ENCODE measurements around the gene ADD2.

Gene ADD2

DNA sequence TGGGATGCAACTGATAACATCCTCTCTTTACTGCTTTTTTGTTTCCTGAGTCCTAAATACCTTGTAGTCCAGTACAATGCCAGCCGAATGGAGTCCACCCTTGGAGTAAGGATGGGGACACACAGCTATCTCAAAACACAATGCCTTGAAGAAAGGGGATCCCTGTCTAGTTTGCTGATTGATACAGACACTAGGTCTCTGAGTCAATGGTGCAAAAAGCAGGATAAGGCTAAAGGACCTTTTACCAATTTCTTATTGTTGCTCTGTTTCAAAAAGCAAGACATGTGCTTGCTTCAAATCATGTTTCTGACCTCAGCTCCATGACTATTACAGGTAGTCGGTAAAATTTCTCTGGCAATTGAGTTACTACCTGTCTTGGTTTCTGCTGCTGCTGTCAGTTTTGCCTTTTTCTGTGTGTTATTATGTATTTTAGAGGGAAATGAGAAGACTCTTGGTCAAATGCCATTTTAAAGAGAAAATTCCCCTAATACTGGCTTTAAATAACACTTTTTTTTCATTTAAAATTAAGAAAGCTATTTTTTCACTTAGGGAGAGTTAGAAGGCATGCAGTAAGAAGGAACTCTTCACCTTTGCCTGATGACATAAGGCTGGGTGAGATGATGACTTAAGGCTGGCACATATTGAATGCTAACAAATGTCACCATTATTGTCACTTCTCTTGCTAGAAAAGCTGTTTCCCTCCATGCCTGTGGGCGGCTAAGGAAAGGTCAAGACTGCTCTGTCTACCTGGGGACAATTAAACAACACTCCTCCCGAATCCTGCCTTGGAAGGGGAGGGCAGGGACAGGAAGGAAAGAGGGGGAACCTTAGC, 27.4 kb upstream of the ADD2 start:
- H3K4me3 ChIP-seq (ENCODE audit: control insufficient read depth, low read depth, low read length): no peak overlapping the region
- TF ChIP-seq CTCF (IDR thresholded peaks at IDR 0.05; ENCODE audit: control insufficient read depth, insufficient read depth, low read depth, low read length, missing control alignments): no peak
- no peak for DNase-seq (ENCODE audit: low read depth)

DNA sequence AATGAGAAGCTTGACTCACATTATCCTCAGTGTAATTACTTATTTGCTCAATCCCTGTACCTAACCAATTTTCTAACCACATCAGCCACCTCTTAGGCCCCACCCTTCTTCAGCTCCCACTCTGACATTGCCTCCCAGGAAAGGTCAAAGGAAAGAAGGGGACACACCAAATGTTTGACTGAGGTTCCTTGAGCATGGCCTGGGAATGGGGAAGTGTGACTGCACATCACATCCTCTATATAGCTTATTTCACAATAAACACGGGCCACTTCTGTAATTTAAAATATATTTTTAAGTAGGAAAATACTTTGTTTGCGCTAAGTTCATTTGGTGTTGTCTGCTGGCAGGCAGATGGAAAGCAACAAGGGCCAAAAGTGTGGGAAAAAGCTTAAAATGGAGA, 25.4 kb upstream of the ADD2 start:
- no peak for DNase-seq (ENCODE audit: low read depth)
- no peak overlapping the region for H3K4me3 ChIP-seq (ENCODE audit: control insufficient read depth, low read depth, low read length)
- TF ChIP-seq CTCF (IDR thresholded peaks at IDR 0.05; ENCODE audit: control insufficient read depth, insufficient read depth, low read depth, low read length, missing control alignments): no peak

DNA sequence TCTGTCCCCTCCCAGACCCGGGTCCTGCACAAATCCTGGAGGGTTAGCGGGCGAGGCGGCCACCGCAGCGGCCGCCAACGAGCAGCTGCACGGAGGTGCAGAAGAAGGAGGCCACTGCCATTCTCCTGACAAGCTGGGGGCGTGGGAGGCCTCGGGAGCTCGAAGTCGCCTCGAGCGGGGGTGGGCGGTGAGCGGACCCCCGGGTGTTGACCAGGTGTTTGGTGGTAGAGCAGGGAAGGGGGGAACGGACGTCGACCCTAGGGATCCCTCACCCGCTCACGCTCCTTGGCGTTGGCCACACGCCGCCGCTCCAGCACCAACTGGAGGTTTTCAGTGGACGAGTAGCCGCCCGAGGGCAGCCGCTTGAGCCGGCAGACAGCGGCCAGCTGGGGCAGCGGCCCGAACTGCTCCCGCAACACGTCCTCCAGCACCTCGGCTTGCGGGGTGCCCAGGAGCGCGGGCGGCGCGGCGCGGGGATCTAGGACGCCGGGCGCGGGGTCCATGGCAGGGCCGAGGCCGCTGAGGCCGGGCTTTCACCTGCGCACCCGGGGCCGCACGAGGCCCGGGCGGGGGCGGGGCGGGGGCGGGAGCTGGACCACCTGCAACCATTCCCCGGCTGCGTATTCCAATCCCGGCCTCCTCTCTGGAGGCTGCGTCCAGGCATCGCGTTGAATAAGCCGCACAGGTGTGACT, 22.3 kb upstream of the ADD2 start, which contains the start of gene FIGLA:
TSS of gene FIGLA (minus strand) at position 508 of the 693 bp plus-strand sequence. CDS start at position 503, 5 bp downstream.
- no peak for DNase-seq (ENCODE audit: low read depth)
- H3K4me3 ChIP-seq (ENCODE audit: control insufficient read depth, low read depth, low read length): no peak within 1 kb of the TSS; the same call in 1 of the 2 replicates
- no peak for TF ChIP-seq CTCF (IDR thresholded peaks at IDR 0.05; ENCODE audit: control insufficient read depth, insufficient read depth, low read depth, low read length, missing control alignments)

- no peak for DNase-seq (ENCODE audit: low read depth)
- no peak overlapping the region; the same call in 1 of the 2 replicates for H3K4me3 ChIP-seq (ENCODE audit: control insufficient read depth, low read depth, low read length)
- peak; percentile 60 for TF ChIP-seq CTCF (IDR thresholded peaks at IDR 0.05; ENCODE audit: control insufficient read depth, insufficient read depth, low read depth, low read length, missing control alignments)
Observed at GRCh38 chr2:70789304-70790135, 21.5 kb upstream of the ADD2 start.

- no peak for DNase-seq (ENCODE audit: low read depth)
- no peak overlapping the region for H3K4me3 ChIP-seq (ENCODE audit: control insufficient read depth, low read depth, low read length)
- TF ChIP-seq CTCF (IDR thresholded peaks at IDR 0.05; ENCODE audit: control insufficient read depth, insufficient read depth, low read depth, low read length, missing control alignments): peak; percentile 38
Observed at GRCh38 chr2:70785137-70785911, 17.3 kb upstream of the ADD2 start.
